Activated naive CD8-positive, alpha-beta T cell treated with anti-CD3 and anti-CD28 coated beads, Interleukin-2, amount 10 ng/mL, durations not matched to agents 7 days and 5 days (primary cell): ENCODE measurements around the gene CRYBB1. TPM values are rescaled to one million over a fixed set of nuclear protein-coding genes. Genes with fewer than 3 reads are reported as not detected.

Experiments used
- ATAC-seq: fragments of 150-1000 bp; cut with Tn5 transposase; one replicate; pipeline ENCODE4 v1.10.0; 2021; ENCODE audit warnings: low read depth, moderate library complexity
- POLR2A ChIA-PET: fragments of 350-600 bp; sonication (Branson Sonifier 250); formaldehyde crosslinking; loops from one replicate; lab custom pipeline; 2021; ENCODE audit warnings: antibody characterized with exemption; lab: Charles Lee
- DNase-seq: peaks from one replicate; pipeline ENCODE4 v3.0.0; 2021
- H3K27ac Mint-ChIP-seq: one replicate; pipeline ENCODE4 v1.8.0; 2022; ENCODE audit warnings: mild to moderate bottlenecking, mixed read lengths
- H3K27me3 Mint-ChIP-seq: one replicate; pipeline ENCODE4 v1.8.0; 2022; ENCODE audit warnings: mild to moderate bottlenecking, moderate library complexity, mixed read lengths
- H3K36me3 Mint-ChIP-seq: one replicate; pipeline ENCODE4 v1.8.0; 2021; ENCODE audit warnings: mild to moderate bottlenecking, mixed read lengths
- H3K4me1 Mint-ChIP-seq: one replicate; pipeline ENCODE4 v1.8.0; 2021; ENCODE audit warnings: mixed read lengths
- H3K4me3 Mint-ChIP-seq: one replicate; pipeline ENCODE4 v1.8.0; 2022; ENCODE audit warnings: mild to moderate bottlenecking, moderate library complexity, mixed read lengths
- H3K9me3 Mint-ChIP-seq: one replicate; pipeline ENCODE4 v1.8.0; 2021; ENCODE audit warnings: mixed read lengths
- microRNA-seq: library from miRNA; unstranded; fragments of <30 nt; microRNA quantifications from one replicate; pipeline ENCODE4 v1.2.0, GENCODE V29; 2022
- total RNA-seq, 2 experiments: library from RNA; stranded (reverse); gene quantifications; one replicate each; pipeline ENCODE4 v1.2.3, GENCODE V29; 2021

Gene CRYBB1
- total RNA-seq, 2 experiments from 2014 or later = not detected

- no peaks in the 10 kb centered on the region for H3K9me3 Mint-ChIP-seq
- peaks cover 22% of the 10 kb centered on the region for H3K36me3 Mint-ChIP-seq
- H3K27me3 Mint-ChIP-seq = no peaks in the 10 kb centered on the region
- POLR2A ChIA-PET = interaction anchor here (0.6 kb wide), 1 partner anchor 60 kb away, joined by 4 read pairs; no protein-coding TSS in a partner anchor
- DNase-seq (no peak), ATAC-seq (no peak)
- no peak overlapping the region for H3K4me3 Mint-ChIP-seq
- H3K4me1 Mint-ChIP-seq = peaks cover 43% of the 10 kb centered on the region
- H3K27ac Mint-ChIP-seq = no peak overlapping the region
These were observed 67.8 kb downstream of the CRYBB1 start for GRCh38 chr22:26549902-26550497.

Small RNA genes within 50 kb of the gene (microRNA-seq; reads per million reads assigned to microRNA genes)
- gene MIR548J = 34.4 reads per million, percentile 39 among the genes with 10 or more reads in this experiment

Other genes with a start within 250 kb of the CRYBB1 start
- 1 to 10 TPM; 9.0 to 9.3 TPM for gene ASPHD2, start 188.8 kb downstream of the CRYBB1 start, total RNA-seq
- gene HPS4, start 134.2 kb downstream of the CRYBB1 start, total RNA-seq = 10 to 100 TPM; 42.6 to 48.2 TPM
- 10 to 100 TPM; 18.9 to 19.2 TPM for gene SRRD, start 134.2 kb downstream of the CRYBB1 start, total RNA-seq
- gene TFIP11, start 105.6 kb downstream of the CRYBB1 start, total RNA-seq = 10 to 100 TPM; 64.6 to 67.9 TPM
- gene TPST2, start 27.9 kb downstream of the CRYBB1 start, total RNA-seq = 10 to 100 TPM; 54.8 to 58.5 TPM
- not detected for gene CRYBA4, start 3.9 kb upstream of the CRYBB1 start, total RNA-seq
- 100 to 1,000 TPM; 190 to 229 TPM for gene MIAT, start 39.6 kb upstream of the CRYBB1 start, total RNA-seq